Colonic mucosa (tissue), 4 donors: ENCODE results near the gene UNC79. TPM values are rescaled to one million over a fixed set of nuclear protein-coding genes. Genes with fewer than 3 reads are reported as not detected.

Source experiments
- DNase-seq: peaks from one replicate; pipeline ENCODE4 v3.0.0-alpha.2; 2020
- H3K27ac ChIP-seq: fragments of 200-600 bp; one replicate; pipeline ENCODE4 v1.8.0; 2021
- H3K27me3 ChIP-seq: fragments of 200-600 bp; one replicate; pipeline ENCODE4 v1.8.0; 2021
- H3K36me3 ChIP-seq: fragments of 200-600 bp; one replicate; pipeline ENCODE4 v1.8.0; 2021
- H3K4me1 ChIP-seq: fragments of 200-600 bp; one replicate; pipeline ENCODE4 v1.8.0; 2021; ENCODE audit warnings: mild to moderate bottlenecking
- H3K4me3 ChIP-seq: fragments of 200-600 bp; one replicate; pipeline ENCODE4 v1.8.0; 2021
- H3K9ac ChIP-seq, 2 donors: one replicate each; pipeline ENCODE4 v1.7.0; 2013; ENCODE audit warnings: control low read depth in 2 of 2, low read depth in 2 of 2, low read length in 2 of 2
- H3K9me3 ChIP-seq: fragments of 200-600 bp; one replicate; pipeline ENCODE4 v1.8.0; 2021
- CTCF ChIP-seq: fragments of 200-600 bp; IDR thresholded peaks from one replicate; pipeline ENCODE4 v1.8.0; 2022; ENCODE audit warnings: antibody characterized with exemption, mild to moderate bottlenecking
- intact Hi-C: fragments of 100-400 bp; cut with DNase I; formaldehyde crosslinking; loops from one replicate; pipeline ENCODE4 v1.14.1; 2022
- total RNA-seq, 2 donors: library from RNA; stranded (reverse); fragmentation: NEBNext Ultra II Directional in 1 of 2; extraction: Animal tissue kit (Norgen Biotek cat#: 25700) in 1 of 2; gene quantifications; one replicate each; pipeline ENCODE4 v1.2.1, GENCODE V29; 2021
- donor health status: healthy.
- donor health status: DM: no; HTN: no; CAD: no.
- donor health status: DM: no; HTN: no; CAD: no.

Gene UNC79
- total RNA-seq, 2 donors from 2014 or later, result 0.17 to 0.21 TPM

DNA sequence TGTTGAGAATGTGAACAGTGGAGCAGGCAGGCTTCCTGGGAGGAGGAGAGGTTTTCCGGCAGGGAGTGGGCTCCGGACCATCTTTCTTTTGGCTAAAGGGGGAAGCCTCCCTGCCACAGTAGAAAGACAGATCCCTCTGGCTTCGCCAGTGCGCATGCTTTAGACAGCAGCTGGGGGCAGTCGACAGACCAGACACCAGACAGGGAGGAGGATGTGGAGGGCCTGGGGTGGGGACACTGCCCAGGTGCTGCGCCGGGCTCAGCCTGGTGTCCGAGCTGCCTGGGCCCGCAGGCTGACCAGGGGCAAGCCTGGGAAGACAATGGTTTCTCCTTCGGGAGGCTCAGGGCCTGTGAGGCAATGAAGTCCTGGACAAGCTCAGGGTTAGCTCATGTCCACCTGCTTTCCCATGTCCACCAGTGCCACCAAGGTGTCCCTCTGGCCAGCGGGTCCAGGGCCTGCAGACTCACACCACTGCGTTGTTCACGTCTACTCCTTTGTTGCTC, 290.3 kb downstream of the UNC79 start:
- no peak for TF ChIP-seq CTCF
- no peak for DNase-seq
- no peak overlapping the region for H3K4me3 ChIP-seq
- no peak overlapping the region for H3K9ac ChIP-seq
- H3K9me3 ChIP-seq, result no peaks in the 10 kb centered on the region
- no peaks in the 10 kb centered on the region for H3K36me3 ChIP-seq
- no peaks in the 10 kb centered on the region for H3K27me3 ChIP-seq
- intact Hi-C loops, result no loop called here
- no peaks in the 10 kb centered on the region for H3K4me1 ChIP-seq
- H3K27ac ChIP-seq, result no peak overlapping the region

DNA sequence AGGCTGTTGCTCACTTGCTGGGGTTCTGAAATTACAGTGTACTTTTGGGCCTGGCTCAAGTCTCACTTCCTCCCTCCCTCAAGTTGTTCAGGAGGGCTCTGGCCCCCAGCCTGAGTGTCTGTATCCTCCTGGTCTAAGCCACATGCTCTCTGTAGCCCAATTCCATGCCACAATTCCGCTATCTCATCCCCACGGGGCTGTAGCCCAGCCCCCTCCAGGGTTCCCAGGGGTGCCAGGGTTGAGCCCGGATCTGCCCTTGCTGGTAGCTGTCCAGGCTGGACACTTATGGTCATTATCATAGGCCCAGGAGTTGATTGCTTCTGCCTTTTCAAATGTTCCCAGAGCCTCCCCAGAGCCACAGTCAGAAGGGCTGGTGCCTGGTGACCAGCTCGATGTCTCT, 292.3 kb downstream of the UNC79 start:
- H3K9ac ChIP-seq, result no peak overlapping the region
- H3K9me3 ChIP-seq, result no peaks in the 10 kb centered on the region
- intact Hi-C loops, result no loop called here
- no peak overlapping the region for H3K27ac ChIP-seq
- no peak overlapping the region for H3K4me3 ChIP-seq
- no peaks in the 10 kb centered on the region for H3K36me3 ChIP-seq
- DNase-seq, result no peak
- no peaks in the 10 kb centered on the region for H3K27me3 ChIP-seq
- no peak for TF ChIP-seq CTCF
- no peaks in the 10 kb centered on the region for H3K4me1 ChIP-seq

- no peaks in the 10 kb centered on the region for H3K4me1 ChIP-seq
Measured at GRCh38 chr14:93725002-93725582, 294.4 kb downstream of the UNC79 start.

DNA sequence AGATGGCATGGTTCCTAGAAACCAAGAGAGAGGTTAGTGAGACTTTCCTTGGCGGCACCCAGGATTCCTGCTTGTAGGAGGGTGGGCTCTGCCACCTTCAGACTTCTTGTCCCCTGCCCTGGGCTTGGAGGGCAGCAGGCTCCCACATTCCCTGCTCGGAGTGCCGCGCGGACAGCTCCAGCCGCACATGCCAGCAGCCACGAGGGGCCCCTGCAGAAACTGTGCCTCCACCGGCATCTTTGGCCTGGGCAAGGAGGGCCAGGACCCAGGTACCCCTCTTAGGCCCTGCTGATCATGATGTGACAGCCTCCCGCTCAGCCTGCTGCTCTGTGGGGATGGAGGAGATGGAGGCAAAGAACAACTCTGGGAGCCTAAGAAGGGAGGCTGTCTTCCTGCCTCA, 295.3 kb downstream of the UNC79 start:
- Histone ChIP-seq H3K27ac (no peak overlapping the region), H3K9ac (no peak overlapping the region), H3K9me3 (no peaks in the 10 kb centered on the region), H3K4me3 (no peak overlapping the region), H3K4me1 (no peaks in the 10 kb centered on the region), H3K27me3 (no peaks in the 10 kb centered on the region), H3K36me3 (no peaks in the 10 kb centered on the region)
- intact Hi-C loops, result no loop called here
- DNase-seq, result no peak
- TF ChIP-seq CTCF, result no peak

More at GRCh38 chr14:93725002-93725582, 294.4 kb downstream of the UNC79 start:
- intact Hi-C loops, result no loop called here
- DNase-seq, result no peak
- Histone ChIP-seq H3K27me3 (no peaks in the 10 kb centered on the region), H3K27ac (no peak overlapping the region), H3K36me3 (no peaks in the 10 kb centered on the region), H3K4me3 (no peak overlapping the region), H3K9ac (no peak overlapping the region), H3K9me3 (no peaks in the 10 kb centered on the region)
- no peak for TF ChIP-seq CTCF

- H3K27me3 ChIP-seq, result no peaks in the 10 kb centered on the region
- TF ChIP-seq CTCF, result no peak
- no peak overlapping the region for H3K4me3 ChIP-seq
- H3K9me3 ChIP-seq, result no peaks in the 10 kb centered on the region
- no peak overlapping the region for H3K9ac ChIP-seq
- DNase-seq, result no peak
- intact Hi-C loops, result no loop called here
- H3K4me1 ChIP-seq, result no peaks in the 10 kb centered on the region
- no peak overlapping the region for H3K27ac ChIP-seq
- H3K36me3 ChIP-seq, result no peaks in the 10 kb centered on the region
Measured at GRCh38 chr14:93727039-93727740, 296.5 kb downstream of the UNC79 start.
